T-cell (primary cell): Measurements from ENCODE around the gene ARPC1B. TPM values are rescaled to one million over a fixed set of nuclear protein-coding genes. Genes with fewer than 3 reads are reported as not detected.
A peak's percentile ranks its signal among the peaks of the same experiment; 100 is the strongest.
"Not testable (repeated sequence)": the region's sequence is repeated elsewhere in the genome, so short reads cannot be mapped to it uniquely, and the experiment has no call there.

Experiments used
- ATAC-seq, 4 experiments: fragments of 200-7000 bp in 3 of 4; fragments of 150-1000 bp in 1 of 4; cut with Tn5 transposase; replicated peaks in 1 of 4; 1 replicate in 3 of 4; 2 replicates in 1 of 4; pipeline ENCODE4 v1.10.0; 2021; ENCODE audit warnings: moderate library complexity in 3 of 4, mild to moderate bottlenecking in 2 of 4, moderate number of reproducible peaks in 1 of 4
- CTCF ChIA-PET, 2 donors: fragments of 300-600 bp; sonication (Branson Sonifier 250); formaldehyde crosslinking; loops; one replicate each; lab custom pipeline; 2022; ENCODE audit warnings: antibody characterized with exemption in 2 of 2; lab: Charles Lee
- POLR2A ChIA-PET, 2 donors: fragments of 300-600 bp; sonication (Branson Sonifier 250); formaldehyde crosslinking; loops; one replicate each; lab custom pipeline; 2022; ENCODE audit warnings: antibody characterized with exemption in 2 of 2; lab: Charles Lee
- DNase-seq, 35 experiments: peaks; one replicate each; pipeline versions ENCODE4 v3.0.0 to v3.0.0-alpha.2; 2013 to 2023
- H3K27ac ChIP-seq: one replicate; pipeline ENCODE4 v1.5.1; 2013; ENCODE audit warnings: low read length
- H3K27me3 ChIP-seq, 2 experiments: replicated peaks in 1 of 2; 1 replicate in 1 of 2; 2 replicates in 1 of 2; pipeline versions ENCODE4 v1.6.1 to v1.7.0; 2013; ENCODE audit warnings: low read length in 1 of 2, mixed read lengths in 1 of 2; ENCODE audit not compliant: control insufficient read depth in 2 of 2, insufficient read depth in 2 of 2; ENCODE audit errors: extremely low read depth in 1 of 2
- H3K36me3 ChIP-seq, 2 donors: 1 replicate in 1 of 2; 2 replicates in 1 of 2; pipeline versions ENCODE4 v1.6.1 to v1.7.0; 2013; ENCODE audit warnings: low read length in 1 of 2; ENCODE audit not compliant: control insufficient read depth in 2 of 2, insufficient read depth in 1 of 2; ENCODE audit errors: extremely low read depth in 1 of 2
- H3K4me1 ChIP-seq, 2 experiments: 1 replicate in 1 of 2; 2 replicates in 1 of 2; pipeline versions ENCODE4 v1.6.1 to v1.7.0; 2013; ENCODE audit warnings: low read length in 2 of 2, mixed read lengths in 1 of 2; ENCODE audit not compliant: insufficient read depth in 2 of 2, control insufficient read depth in 1 of 2; ENCODE audit errors: extremely low read depth in 1 of 2
- H3K4me3 ChIP-seq, 2 donors: 1 replicate in 1 of 2; 2 replicates in 1 of 2; pipeline versions ENCODE4 v1.5.1 to v1.7.0; 2013; ENCODE audit warnings: mild to moderate bottlenecking in 2 of 2, low read length in 1 of 2, moderate library complexity in 1 of 2; ENCODE audit not compliant: control insufficient read depth in 1 of 2; ENCODE audit errors: extremely low read depth in 1 of 2
- H3K9me3 ChIP-seq: 2 replicates; pipeline ENCODE4 v1.7.0; 2013
- H3K27ac Mint-ChIP-seq, 2 donors: one replicate each; pipeline ENCODE4 v1.8.0; 2020 to 2021; ENCODE audit warnings: mild to moderate bottlenecking in 2 of 2, mixed read lengths in 2 of 2
- H3K27me3 Mint-ChIP-seq, 2 donors: one replicate each; pipeline ENCODE4 v1.8.0; 2021 to 2022; ENCODE audit warnings: mixed read lengths in 2 of 2
- H3K36me3 Mint-ChIP-seq: one replicate; pipeline ENCODE4 v1.8.0; 2021; ENCODE audit warnings: mixed read lengths
- H3K4me1 Mint-ChIP-seq, 3 donors: one replicate each; pipeline ENCODE4 v1.8.0; 2020 to 2022; ENCODE audit warnings: mixed read lengths in 3 of 3, mild to moderate bottlenecking in 1 of 3
- H3K4me3 Mint-ChIP-seq, 3 donors: one replicate each; pipeline ENCODE4 v1.8.0; 2020 to 2022; ENCODE audit warnings: mild to moderate bottlenecking in 3 of 3, mixed read lengths in 3 of 3, moderate library complexity in 3 of 3
- H3K9me3 Mint-ChIP-seq, 3 donors: one replicate each; pipeline ENCODE4 v1.8.0; 2020 to 2022; ENCODE audit warnings: mixed read lengths in 3 of 3
- WGBS: methylation state at CpG from one replicate; pipeline ENCODE4 v1.1.5; 2013; ENCODE audit warnings: missing lambda C conversion rate; ENCODE audit not compliant: insufficient coverage; 5-methylcytosine and 5-hydroxymethylcytosine counted together
- total RNA-seq, 35 experiments: library from RNA in 6 of 35; stranded (reverse) in 6 of 35; fragments of 120-200 nt in 1 of 35; gene quantifications; one replicate each; pipeline versions ENCODE4 v1.2.1 to v1.2.4 and lab custom pipeline; 2013 to 2026

Gene ARPC1B
- total RNA-seq, 5 donors from 2014 or later (not counting 1 experiment from before 2014, with no cell fraction given) = 131 to 232 (median 203) TPM

DNA sequence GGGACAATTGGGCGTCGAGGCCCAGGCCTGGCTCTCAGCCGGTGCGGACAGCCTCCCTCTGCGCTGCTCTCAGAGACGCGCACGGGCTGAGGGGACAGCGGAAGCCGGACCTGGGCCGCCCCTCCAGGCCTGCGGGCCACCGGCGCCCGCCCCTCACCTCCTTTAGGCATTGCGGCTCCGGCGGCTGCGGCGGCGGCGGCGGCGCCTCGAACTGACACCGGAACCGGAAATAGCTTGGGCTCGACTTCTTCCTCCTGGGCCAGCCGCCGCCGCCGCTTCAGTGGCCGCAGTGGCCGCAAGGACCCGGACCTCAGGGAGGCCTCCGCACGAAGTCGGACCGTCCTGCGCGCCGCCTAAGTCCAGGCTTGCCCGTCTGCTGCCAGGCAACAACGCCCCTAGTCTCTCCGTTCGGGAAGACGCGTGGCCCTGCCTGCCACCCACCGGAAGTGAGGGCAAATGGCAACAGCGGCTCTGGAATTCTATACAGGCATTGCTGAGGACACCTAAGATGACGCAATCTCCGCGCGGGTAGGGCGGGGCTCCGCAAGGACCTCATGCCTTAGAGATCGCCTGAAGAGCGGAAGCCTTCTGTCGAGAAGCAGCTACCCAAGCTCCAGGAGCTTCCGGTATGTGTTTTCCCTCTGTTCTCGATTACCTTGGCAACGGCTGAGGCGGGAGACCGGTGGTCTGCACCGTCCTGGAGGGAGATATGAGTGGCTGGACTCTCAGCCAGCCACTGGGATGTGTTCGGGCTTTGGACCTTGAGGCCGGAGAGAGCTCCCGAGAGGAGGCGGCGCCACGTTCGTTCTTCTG, 34.1 kb downstream of the ARPC1B start, which contains the start of the genes BUD31 and PDAP1:
Gene BUD31, plus strand, starts transcription at position 591 of the 813 bp plus-strand sequence. CDS start 2,124 bp downstream, outside the sequence.
Gene PDAP1, minus strand, starts transcription at position 219 of the 813 bp plus-strand sequence. Its CDS starts 49 bp downstream, at position 170.
- CTCF ChIA-PET = interaction anchor here in 1 of 2 donors (0.6 to 2.6 kb wide), 11 partner anchors 12 to 172 kb away, joined by 3 to 7 read pairs (median 4); partner anchors contain the start of genes ARPC1B and ZKSCAN5
- peak within 1 kb of the TSS; percentile 87 to 94 for H3K4me3 ChIP-seq
- peaks cover 47 to 66% (median 52%) of the 10 kb centered on the region in 3 donors for H3K4me1 Mint-ChIP-seq
- WGBS = under 1% methylated on average over 65 of the region's 72 CpGs
- H3K27ac Mint-ChIP-seq = peak within 1 kb of the TSS; percentile 94 to 99
- H3K27me3 ChIP-seq = no peaks in the 10 kb centered on the region
- peaks cover 9 to 47% of the 10 kb centered on the region in 2 donors for H3K36me3 ChIP-seq
- H3K9me3 Mint-ChIP-seq = no peaks in the 10 kb centered on the region
- POLR2A ChIA-PET = interaction anchor here (0.5 to 1.9 kb wide), 16 partner anchors 9 to 1808 kb away, joined by 3 to 9 read pairs (median 4); partner anchors contain the start of genes PLOD3 (in 1 of the 2), ZKSCAN5 (in 1 of the 2) and ZSCAN25 (in 1 of the 2)
- H3K27me3 Mint-ChIP-seq = no peaks in the 10 kb centered on the region
- H3K36me3 Mint-ChIP-seq = peaks cover 33% of the 10 kb centered on the region
- H3K4me3 Mint-ChIP-seq = peak within 1 kb of the TSS; percentile 93 to 94 (median 93)
- peak; percentile 86 to 92 (median 88) for ATAC-seq
- peak; percentile 86 to 99 (median 93) for DNase-seq
- H3K27ac ChIP-seq = peak within 1 kb of the TSS; percentile 91
- H3K9me3 ChIP-seq = no peaks in the 10 kb centered on the region
- peaks cover 18 to 56% of the 10 kb centered on the region in 2 experiments for H3K4me1 ChIP-seq

DNA sequence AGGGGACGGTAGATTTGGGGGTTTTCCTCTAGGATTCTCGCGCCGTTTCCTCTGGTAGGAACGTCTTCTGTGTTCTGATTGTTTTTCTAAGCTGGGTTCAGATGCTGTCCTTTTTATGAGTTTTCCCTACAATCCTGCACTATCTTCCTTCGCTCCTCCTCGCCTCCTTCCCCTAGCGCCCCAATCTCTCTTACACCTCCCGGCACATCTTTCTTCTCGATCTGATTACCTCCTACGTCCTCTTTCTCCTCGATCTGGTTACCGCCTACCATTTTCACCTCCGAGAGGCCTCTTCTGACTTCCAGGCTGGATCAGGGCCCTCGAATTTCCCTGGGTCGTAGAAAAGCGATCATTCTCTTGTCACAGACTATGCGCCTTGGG, 34.7 kb downstream of the ARPC1B start:
- ATAC-seq (peak in 3 of 4 experiments; percentile 7 to 20 (median 18)), DNase-seq (peak in 2 of 35 experiments; percentile 15 to 36)
- WGBS = under 1% methylated on average over 13 of the region's 18 CpGs
- H3K9me3 Mint-ChIP-seq = no peaks in the 10 kb centered on the region
- peak overlapping the region; percentile 94 to 99 for H3K27ac Mint-ChIP-seq
- Histone ChIP-seq H3K9me3 (no peaks in the 10 kb centered on the region), H3K4me1 (peaks cover 18 to 50% of the 10 kb centered on the region in 2 experiments), H3K27ac (peak overlapping the region; percentile 91), H3K36me3 (peaks cover 6 to 46% of the 10 kb centered on the region in 2 donors), H3K27me3 (no peaks in the 10 kb centered on the region), H3K4me3 (peak overlapping the region; percentile 87 to 94)
- H3K36me3 Mint-ChIP-seq = peaks cover 27% of the 10 kb centered on the region
- CTCF ChIA-PET = interaction anchor here in 1 of 2 donors (0.6 to 2.6 kb wide), 9 partner anchors 12 to 151 kb away, joined by 3 to 7 read pairs (median 4); partner anchors contain the start of gene ZKSCAN5
- H3K4me1 Mint-ChIP-seq = peaks cover 41 to 61% (median 51%) of the 10 kb centered on the region in 3 donors
- no peaks in the 10 kb centered on the region for H3K27me3 Mint-ChIP-seq
- POLR2A ChIA-PET = interaction anchor here (0.5 to 1.9 kb wide), 15 partner anchors 9 to 1808 kb away, joined by 3 to 9 read pairs (median 4); partner anchors contain the start of genes PLOD3 (in 1 of the 2), ZKSCAN5 (in 1 of the 2) and ZSCAN25 (in 1 of the 2)
- H3K4me3 Mint-ChIP-seq = peak overlapping the region; percentile 93 to 94 (median 93)

DNA sequence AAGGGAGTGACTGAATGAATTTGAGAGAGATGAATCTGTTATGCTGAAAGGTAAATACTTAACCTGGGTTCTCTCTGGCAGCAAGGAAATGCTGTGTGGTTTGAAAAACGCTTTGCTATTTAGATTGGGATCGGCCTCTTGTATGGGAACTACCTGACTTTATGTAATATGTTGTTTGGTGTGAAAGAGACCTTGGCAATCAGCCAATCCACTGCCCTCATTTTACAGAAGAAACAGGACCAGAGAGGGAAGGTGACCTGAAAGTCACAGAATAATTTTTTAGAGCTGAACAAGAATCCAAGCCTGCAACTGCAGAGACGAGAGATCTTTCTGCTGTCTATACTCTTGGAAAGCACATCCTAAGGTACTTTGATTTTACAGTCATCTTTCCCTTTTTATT, 35.3 kb downstream of the ARPC1B start:
- Mint-ChIP-seq H3K9me3 (no peaks in the 10 kb centered on the region), H3K27ac (peak overlapping the region; percentile 94 to 99), H3K27me3 (no peaks in the 10 kb centered on the region), H3K36me3 (peaks cover 27% of the 10 kb centered on the region), H3K4me1 (peaks cover 38 to 57% (median 50%) of the 10 kb centered on the region in 3 donors), H3K4me3 (peak overlapping the region; percentile 93 to 94 (median 93))
- POLR2A ChIA-PET = interaction anchor here (0.6 to 0.8 kb wide), 2 partner anchors 17 to 54 kb away, joined by 3 to 5 read pairs; no protein-coding TSS in a partner anchor
- WGBS = no CpG with 5 or more reads among the region's 3 CpGs
- DNase-seq = peak in 1 of 35 experiments; percentile 49
- Histone ChIP-seq H3K9me3 (no peaks in the 10 kb centered on the region), H3K4me3 (peak overlapping the region in 1 of 2 donors; percentile 87), H3K36me3 (peaks cover under 1 to 46% of the 10 kb centered on the region in 2 donors), H3K27ac (peak overlapping the region; percentile 91), H3K27me3 (no peaks in the 10 kb centered on the region), H3K4me1 (peaks cover 18 to 44% of the 10 kb centered on the region in 2 experiments)
- no peak for ATAC-seq
- CTCF ChIA-PET = no interaction called here

DNA sequence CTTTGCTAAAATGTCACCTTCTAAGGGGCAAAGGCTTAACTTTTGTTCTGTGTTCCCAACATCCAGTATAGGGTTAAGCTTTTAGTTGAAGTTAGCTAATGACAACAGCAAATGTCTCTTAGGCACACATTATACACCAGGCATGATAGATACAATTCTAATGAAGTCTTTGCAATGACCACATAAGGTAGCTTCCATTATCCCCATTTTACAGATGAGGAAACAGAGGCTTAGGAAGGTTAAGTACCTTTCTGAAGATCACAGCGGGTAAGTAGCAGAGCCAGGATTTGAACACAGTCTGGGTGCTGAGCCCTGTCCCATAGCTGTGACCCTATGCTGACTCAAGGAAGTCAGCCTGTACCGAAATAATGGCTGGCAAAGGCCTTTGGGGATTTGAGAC, 36.1 kb downstream of the ARPC1B start:
- CTCF ChIA-PET = interaction anchor here in 1 of 2 donors (0.7 kb wide), 1 partner anchor 502 kb away, joined by 4 read pairs; no protein-coding TSS in a partner anchor
- ATAC-seq = no peak

DNA sequence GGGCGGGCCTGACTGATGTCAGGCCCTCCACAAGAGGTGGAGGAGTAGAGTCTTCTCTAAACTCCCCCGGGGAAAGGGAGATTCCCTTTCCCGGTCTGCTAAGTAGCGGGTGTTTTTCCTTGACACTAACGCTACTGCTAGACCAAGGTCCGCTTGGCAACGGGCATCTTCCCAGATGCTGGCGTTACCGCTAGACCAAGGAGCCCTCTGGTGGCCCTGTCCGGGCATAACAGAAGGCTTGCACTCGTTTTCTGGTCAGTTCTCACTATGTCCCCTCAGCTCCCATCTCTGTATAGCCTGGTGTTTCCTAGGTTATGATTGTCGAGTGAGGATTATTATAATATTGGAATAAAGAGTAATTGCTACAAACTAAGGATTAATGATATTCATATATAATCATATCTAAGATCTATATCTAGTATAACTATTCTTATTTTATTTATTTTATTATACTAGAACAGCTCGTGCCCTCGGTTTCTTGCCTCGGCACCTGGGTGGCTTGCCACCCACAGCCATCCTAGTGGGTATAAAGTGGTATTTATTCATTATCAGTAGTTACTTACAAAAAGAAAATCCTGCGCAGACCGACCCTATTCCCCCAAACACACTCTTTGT, 41.1 kb downstream of the ARPC1B start:
- H3K9me3 ChIP-seq, H3K27me3 ChIP-seq, H3K27me3 Mint-ChIP-seq, CTCF ChIA-PET, ATAC-seq, H3K27ac ChIP-seq, H3K4me3 ChIP-seq, H3K4me1 ChIP-seq, H3K4me3 Mint-ChIP-seq, H3K9me3 Mint-ChIP-seq, H3K27ac Mint-ChIP-seq: not testable (repeated sequence)
- Mint-ChIP-seq H3K4me1 (peaks cover 13 to 22% (median 21%) of the 10 kb centered on the region in 3 donors), H3K36me3 (peaks cover 50% of the 10 kb centered on the region)
- WGBS = 92% methylated on average over 5 of the region's 17 CpGs
- POLR2A ChIA-PET = interaction anchor here in 1 of 2 donors (0.6 kb wide), 1 partner anchor 53 kb away, joined by 6 read pairs; no protein-coding TSS in a partner anchor
- peaks cover 27 to 92% of the 10 kb centered on the region in 2 donors for H3K36me3 ChIP-seq
- peak in 3 of 35 experiments; percentile 13 to 33 (median 21) for DNase-seq

More for the DNA sequence above, 36.1 kb downstream of the ARPC1B start:
- Histone ChIP-seq H3K4me3 (no peak overlapping the region), H3K36me3 (peaks cover 0 to 49% of the 10 kb centered on the region in 2 donors), H3K4me1 (peaks cover 18 to 36% of the 10 kb centered on the region in 2 experiments), H3K27ac (peak overlapping the region; percentile 91), H3K9me3 (no peaks in the 10 kb centered on the region), H3K27me3 (no peaks in the 10 kb centered on the region)
- Mint-ChIP-seq H3K27ac (peak overlapping the region; percentile 80 to 99), H3K9me3 (no peaks in the 10 kb centered on the region), H3K4me1 (peaks cover 43 to 58% (median 50%) of the 10 kb centered on the region in 3 donors), H3K27me3 (no peaks in the 10 kb centered on the region), H3K4me3 (peak overlapping the region; percentile 59 to 94 (median 93)), H3K36me3 (peaks cover 31% of the 10 kb centered on the region)
- no peak for DNase-seq
- WGBS = 100% methylated on average over 1 of the region's 2 CpGs
- POLR2A ChIA-PET = interaction anchor here in 1 of 2 donors (1.0 kb wide), 2 partner anchors 17 to 35 kb away, joined by 3 to 5 read pairs; no protein-coding TSS in a partner anchor
